Right renal cortex interstitium (tissue), 3 donors: Measurements from ENCODE around the gene ZNF260. TPM values are rescaled to one million over a fixed set of nuclear protein-coding genes. Genes with fewer than 3 reads are reported as not detected.
"Not testable (repeated sequence)": the region's sequence is repeated elsewhere in the genome, so short reads cannot be mapped to it uniquely, and the experiment has no call there.

Experiments used
- DNase-seq, 3 donors: peaks; one replicate each; pipeline ENCODE4 v3.0.0-alpha.2; 2013; ENCODE audit warnings: low read depth in 3 of 3, low spot score in 2 of 3
- polyA plus RNA-seq, 3 donors: library from polyadenylated mRNA; unstranded; fragments of 120-200 nt; gene quantifications; one replicate each; pipeline ENCODE4 v1.2.1, GENCODE V29; 2013; ENCODE audit not compliant: insufficient read length in 3 of 3

The ZNF260 gene
- polyA plus RNA-seq: 10 to 100 TPM; 31.3 to 32.6 (median 32.5) TPM

DNA sequence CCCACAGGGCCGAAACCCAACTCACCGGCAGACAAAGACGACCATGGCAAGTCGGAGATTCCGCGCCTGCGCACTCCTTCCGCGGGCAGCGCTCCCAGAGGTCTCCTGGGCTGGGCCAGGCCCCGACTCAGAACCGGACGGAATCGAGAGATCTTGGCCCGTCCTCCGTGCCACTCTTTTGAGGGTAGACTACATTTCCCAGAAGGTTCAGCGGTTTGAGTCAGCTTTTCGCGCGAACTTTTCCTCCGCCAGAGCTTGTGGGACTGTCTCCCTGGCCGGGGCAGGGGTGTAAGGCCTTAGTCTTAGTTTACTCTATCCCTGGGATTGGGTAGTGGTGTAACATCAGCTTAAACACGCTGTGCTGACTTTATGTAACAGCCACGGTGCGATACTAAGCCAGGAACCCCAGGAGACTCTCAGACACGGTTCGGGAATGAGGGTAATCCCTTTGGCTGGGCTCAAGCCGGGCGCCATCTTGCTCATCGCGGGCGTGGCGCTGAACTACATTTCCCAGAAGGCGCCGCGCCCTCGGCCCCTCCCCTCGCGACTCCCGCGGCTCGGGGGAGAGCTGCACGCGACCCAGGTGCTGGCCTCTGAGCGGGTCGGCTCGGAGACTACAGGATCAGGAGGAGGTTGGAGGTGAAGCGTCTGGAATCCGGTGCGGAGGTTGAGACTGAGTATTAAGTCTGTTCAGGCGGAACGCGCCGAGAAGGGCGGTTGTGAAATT is at the start of gene ZNF260:
Gene ZNF260, minus strand, starts transcription at position 78 of the 727 bp plus-strand sequence. CDS start 13,033 bp downstream, outside the sequence.
- DNase-seq: peak; percentile 93 to 97 (median 96)

DNA sequence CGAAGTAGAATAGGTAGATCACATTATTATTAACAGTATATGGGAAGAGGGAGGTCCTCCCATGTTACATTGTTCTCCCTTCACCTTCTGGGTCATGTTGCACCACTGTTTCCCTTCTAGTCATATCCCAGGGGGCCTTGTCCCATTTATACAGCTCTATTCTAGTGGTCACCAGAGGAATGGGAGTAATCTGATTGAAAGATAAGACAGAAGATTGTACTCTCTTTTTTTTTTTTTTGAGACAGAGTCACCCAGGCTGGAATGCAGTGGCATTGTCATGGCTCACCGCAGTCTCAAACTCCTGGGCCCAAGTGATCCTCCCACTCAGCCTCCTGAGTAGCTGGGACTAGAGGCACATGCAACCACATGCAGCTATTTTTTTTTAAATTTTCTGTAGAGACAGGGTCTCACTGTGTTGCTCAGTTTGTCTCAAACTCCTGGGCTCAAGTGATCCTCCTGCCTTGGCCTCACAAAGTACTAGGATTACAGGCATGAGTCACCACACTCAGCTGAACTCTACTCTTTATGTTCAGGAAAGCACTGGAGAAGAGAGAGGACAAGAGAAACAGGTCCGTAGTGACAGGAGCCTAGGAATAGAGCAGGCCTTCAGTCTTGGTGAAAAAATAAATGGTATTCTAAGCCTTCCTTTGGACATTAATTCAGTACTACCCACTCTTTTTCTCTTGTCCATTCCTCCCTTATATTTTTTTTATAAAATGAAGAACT is 49.4 kb upstream of the ZNF260 start:
- DNase-seq: no peak

DNA sequence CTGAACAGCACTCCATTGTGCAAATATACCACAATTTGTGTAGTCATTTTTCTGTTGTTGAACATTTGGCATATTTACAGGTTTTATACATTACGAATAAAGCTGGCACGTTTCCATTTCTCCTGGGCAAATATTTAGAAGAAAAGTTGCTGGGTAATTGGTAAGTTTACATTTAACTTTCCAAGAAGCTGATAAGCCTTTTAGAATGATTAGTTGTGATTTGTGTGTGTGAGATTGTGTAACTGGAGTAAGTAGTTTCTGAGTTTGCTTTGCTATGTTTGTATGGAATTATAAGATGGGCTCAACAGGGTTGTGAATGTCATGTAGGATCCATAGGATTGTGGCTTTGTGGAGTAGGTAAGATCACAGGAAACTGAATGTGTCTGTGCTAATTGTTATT is 46.7 kb upstream of the ZNF260 start:
- no peak for DNase-seq

DNA sequence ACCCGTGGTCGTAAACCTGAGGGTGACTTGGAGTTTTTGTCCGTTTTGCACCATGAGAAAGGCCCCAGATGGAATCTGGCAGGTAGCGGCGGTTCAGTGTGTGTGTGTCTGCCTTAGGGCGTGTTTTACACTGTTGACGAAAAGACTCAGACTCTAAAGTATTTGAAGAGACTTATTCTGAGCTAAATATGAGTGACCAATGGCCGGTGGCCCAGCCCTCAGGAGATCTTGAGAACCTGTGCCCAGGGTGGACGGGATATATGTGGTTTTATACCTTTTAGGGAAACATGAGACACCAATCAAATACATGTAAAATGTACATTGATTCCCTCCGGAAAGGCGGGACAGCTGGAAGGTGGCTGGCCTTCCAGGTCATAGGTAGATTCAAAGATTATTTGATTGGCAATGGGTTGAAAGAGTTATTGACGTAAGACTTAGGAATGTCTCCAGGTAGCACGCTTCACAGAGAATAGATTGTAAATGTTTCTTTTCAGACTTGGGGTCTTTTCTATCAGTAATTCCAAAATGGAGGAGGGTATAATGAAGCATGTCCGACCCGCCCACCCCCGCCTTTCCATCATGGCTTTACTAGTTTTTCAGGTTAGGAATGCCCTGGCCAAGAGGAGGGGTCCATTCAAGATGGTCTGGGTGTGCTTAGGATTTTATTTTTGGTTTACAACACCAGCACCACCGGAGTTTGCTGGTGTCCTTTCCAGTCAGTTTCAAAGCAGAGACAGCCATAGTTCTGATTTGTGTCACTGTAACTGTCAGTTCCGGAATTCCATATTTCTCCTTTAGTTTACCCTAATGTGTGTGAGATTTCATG is 46.0 kb upstream of the ZNF260 start:
- peak; percentile 21 to 38 (median 23) for DNase-seq

DNA sequence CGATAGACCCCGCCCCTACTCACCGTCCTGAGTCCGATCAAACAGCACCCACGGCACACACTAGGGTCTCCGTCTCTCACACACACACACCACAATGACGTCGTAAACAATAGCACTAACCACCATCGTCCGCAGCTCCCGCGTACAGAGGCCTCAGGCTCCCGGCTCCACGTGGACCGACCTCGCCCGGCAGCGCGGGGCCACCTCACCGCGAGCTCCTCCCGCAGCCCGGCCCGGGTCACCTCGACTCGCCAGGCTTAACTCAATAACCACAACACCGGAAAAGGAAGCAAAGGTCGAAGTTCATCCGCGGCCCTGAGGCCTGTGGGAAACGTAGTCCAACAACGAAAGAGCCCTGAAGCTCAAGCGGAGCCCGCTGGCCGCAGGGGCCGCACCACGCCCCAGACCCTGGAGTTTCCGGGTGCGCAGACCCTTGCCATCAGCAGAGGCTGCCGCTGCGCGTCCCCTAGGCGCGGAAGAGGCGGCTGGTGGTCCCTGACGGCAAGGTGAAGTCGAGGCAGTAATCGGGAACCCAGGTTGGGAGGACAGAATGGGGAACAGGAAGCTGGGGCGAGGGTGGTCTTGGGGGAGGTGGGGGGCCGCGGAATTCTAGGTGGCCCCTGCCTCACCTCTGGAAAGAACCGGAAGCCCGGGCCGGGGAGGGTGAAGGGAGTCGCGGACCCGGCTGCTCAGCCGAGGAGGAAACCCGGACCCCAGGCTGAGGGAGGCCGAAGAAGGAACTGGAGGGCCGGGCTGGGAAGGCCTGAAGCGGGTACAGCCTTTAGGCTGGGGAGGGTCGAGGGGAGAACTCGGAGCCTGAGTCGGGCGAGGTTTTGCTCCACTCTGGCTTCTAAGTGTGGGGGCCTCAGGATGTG is 45.2 kb upstream of the ZNF260 start, which contains the start of gene ZNF529:
Gene ZNF529, minus strand, starts transcription at position 273 of the 875 bp plus-strand sequence. CDS start 946 bp downstream, outside the sequence.
- peak; percentile 88 to 93 (median 92) for DNase-seq

DNA sequence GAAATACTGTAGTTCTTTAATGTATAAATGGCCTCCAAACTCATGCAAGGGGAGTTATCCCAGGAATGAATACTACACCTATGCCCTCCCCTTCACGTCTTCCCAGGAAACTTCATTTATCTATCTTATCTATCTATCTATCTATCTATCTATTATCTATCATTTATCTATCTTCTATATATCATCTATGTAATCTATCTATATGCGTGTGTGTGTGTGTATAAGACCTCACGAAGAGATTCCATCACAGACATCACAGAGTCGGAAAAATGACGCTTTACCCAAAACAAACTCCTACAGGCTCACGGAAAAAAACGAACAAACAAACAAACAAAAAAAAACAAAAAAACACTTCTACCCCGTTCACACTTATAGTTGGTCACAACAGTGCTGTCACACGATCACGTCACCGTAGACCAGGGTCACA is 44.5 kb upstream of the ZNF260 start:
- DNase-seq: peak in 2 of 3 donors; percentile 1 to 5

DNA sequence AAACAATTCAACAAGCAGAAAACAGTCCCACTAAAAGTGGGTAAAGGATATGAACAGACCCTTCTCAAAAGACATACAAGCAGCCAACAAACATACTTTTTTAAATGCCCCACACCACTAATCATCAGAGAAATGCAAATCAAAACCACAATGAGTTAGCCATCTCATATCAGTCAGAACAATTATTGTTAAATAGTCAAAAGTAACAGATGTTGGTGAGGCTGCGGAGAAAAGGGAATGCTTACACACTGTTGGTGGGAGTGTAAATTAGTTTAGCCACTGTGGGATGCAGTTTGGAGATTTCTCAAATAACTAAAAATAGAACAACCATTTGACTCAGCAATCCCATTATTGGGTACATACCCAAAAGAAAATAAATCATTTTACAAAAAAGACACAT is 36.3 kb upstream of the ZNF260 start:
- no peak for DNase-seq

DNA sequence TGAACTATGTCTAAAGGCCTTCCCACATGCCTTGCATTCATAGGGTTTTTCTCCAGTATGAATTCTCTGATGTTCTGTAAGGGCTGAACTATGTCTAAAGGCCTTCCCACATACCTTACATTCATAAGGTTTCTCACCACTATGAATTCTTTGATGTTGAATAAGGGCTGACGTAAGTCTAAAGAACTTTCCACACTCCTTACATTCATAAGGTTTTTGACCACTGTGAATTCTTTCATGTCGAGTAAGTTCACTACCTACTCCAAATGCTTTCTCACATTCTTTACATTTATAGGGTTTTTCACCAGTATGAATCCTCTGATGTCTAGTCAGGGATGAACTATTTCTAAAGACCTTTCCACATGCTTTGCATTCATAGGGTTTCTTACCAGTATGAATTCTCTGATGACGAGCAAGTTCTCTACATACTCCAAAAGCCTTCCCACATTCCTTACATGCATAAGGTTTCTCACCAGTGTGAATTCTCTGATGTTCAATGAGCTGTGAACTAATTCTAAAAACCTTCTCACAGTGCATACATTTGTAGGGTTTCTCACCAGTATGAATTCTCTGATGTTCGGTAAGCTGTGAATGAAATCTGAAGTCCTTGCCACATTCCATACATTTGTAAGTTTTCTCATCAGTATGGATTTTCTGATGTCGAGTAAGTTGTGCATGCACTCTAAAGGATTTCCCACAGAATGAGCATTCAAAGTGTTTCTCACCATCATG is 19.1 kb upstream of the ZNF260 start:
- DNase-seq: no peak

DNA sequence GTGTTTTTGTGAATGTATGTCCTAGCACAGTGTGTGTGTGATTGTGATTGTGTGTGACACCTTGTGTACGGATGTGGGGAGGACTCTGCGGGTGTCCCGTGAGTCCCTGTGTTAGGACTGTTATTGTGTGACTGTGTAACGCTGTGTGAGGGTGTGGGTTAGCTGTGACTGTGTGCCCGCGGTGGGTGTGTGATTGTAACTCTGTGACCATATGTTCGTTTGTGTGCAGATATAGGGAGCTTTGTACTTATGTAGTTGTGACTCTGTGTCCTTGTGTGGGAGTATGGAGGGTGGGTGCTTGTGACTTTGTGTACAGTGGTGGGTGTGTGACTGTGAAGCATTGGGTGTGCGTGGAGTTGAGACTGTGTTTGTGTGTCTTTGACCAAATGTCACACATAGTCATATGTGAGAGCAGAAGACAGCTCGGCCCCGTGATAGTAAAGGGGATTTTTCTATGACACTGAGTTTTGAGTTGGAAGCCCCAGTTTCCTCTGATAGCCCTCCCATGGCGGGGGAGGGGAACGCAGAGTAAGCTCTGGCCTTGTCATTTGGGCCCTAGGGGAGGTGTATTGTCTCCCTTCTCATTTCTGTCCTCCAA is 949 bp upstream of the ZNF260 start:
- no peak for DNase-seq

DNA sequence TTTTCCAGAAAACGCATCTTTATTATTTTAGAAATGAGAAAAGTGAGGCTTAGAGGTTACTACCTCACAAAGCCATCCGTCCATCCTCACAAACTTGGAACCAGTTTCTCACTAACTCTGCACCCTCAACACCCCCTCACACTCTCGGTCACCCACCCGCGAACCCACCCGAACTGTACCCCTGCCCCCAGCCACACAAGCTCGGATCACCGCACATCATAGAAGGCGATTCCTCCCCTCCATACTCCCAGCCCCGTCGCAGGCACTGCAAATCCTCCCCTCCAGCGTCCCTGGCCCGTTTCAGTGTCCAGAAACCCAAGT is 238 bp downstream of the ZNF260 start:
- no peak for DNase-seq

DNA sequence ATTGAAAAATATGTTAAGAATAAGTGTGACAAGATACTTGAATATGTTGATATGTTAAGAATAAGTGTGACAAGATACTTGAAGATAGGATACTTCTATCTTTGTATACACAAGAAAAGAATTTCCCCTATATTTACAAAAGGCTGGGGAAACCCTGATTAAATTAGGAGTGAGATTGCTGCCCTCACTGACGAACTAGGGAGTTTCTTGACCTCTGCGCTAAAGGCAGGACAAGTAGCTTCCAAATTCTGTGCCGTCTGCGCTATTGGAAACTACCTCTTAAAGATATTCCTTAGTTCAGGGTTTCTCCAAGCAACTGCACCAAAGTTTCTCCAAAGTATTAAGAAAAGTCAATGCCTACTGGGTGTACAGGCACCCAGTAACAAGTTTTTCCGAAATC is 730 bp downstream of the ZNF260 start:
- no peak for DNase-seq

DNA sequence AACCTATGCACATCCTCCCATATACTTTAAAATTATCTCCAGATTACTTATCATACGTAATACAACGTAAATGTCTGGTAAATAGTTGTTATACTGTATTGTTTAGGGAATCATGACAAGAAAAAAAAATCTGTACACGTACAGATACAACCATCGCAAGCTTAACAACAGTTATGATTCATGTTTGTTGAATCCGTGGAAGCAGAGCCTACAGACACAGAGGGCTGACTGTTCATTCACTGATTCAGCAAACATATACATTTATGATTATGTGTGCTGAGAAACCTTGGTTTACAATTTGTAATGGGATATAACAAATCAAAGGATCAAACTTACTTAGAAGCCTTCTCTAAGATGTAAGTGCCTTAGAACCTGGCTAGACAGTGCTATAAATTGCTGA is 1.5 kb downstream of the ZNF260 start:
- no peak for DNase-seq

DNA sequence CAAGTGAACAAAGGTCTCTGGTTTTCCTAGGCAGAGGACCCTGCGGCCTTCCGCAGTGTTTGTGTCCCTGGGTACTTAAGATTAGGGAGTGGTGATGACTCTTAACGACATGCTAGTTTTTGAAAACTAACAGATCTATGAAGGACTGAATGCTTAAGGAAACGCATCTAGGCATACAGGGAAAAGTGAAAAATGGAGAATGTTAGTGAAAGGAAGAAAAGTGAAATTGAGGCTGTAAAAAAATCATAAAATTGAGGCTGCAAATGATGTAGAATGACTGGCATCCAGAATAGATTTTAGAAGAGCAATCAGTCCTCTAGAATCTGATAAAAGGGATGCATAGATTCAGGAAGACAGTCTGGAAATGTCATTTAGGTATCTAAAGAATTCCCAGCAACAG is 3.5 kb downstream of the ZNF260 start:
- DNase-seq: no peak

DNA sequence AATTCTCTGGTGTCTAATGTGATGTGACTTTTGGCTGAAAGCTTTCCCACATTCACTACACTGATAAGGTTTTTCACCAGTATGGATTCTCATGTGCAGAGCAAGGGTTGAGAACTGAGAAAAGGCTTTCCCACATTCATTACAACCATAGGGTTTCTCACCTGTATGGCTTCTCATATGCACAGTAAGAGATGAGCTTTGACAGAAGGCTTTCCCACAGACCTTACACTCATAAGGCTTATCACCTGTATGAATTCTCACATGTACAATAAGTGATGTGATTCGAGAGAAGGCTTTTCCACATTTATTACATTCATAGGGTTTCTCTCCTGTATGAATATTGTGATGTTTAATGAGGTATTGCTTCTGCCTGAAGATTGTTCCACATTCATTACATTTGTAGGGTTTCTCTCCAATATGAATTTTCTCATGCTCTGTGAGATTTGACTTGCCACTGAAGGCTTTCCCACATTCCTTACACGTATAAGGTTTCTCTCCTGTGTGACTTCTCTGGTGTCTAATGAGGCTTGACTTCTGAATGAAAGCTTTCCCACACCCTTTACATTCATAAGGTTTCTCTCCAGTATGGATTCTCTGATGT is 14.0 kb downstream of the ZNF260 start:
- DNase-seq: no peak

DNA sequence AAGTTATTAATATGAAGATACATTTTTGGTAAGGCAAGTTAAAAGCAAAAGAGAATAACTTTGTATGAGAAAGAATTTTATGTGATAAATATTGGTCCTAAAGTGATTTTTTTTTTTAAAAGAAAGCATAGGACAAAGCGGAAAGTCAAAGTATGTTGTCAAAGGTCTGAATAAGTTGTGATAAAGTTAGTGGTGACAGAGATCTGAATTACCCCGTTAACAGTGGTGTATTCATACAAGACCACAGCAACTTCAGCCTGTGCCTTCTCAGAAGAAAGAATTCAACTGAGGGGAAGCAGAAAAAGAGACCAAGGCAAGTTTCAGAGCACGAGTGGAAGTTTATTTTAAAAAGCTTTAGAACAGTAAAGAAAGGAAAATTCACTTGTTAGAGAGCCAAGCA is 19.7 kb downstream of the ZNF260 start:
- no peak for DNase-seq

DNA sequence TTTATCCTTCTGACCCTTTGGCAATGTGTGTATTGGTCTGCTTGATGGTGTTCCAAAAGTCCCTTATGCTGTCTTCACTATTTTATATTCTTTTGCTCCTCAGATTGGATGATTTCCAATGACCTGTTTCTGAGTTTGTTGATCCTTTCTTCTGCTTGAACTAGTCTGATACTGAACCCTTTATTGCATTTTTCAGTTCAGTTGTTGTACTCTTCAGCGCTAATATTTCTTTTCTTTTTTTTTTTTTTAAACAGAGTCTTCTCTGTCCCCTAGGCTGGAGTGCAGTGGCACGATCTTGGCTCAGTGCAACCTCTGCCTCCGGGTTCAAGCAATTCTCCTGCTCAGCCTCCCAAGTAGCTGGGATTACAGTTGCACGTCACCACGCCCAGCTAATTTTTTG is 26.1 kb downstream of the ZNF260 start:
- DNase-seq: no peak

DNA sequence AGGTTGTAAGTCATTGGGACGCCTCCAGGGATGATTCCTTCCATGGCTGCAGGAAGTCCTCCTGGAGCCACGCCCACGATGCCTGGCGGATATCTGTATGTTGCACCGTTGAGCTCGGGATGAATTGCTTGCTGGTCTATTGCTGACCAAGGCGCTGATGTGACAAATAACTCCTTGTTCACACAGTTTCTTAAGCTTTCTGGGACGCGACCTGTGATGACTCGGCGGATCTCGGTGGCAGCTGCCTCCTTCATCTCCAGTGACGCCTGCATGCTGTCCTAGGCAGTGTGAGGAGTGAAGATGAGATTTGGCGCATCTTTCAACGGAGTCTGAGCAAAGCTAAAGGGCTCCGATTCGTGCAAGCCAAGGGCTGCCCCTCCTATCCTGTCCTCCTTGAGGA is 31.1 kb downstream of the ZNF260 start:
- no peak for DNase-seq

DNA sequence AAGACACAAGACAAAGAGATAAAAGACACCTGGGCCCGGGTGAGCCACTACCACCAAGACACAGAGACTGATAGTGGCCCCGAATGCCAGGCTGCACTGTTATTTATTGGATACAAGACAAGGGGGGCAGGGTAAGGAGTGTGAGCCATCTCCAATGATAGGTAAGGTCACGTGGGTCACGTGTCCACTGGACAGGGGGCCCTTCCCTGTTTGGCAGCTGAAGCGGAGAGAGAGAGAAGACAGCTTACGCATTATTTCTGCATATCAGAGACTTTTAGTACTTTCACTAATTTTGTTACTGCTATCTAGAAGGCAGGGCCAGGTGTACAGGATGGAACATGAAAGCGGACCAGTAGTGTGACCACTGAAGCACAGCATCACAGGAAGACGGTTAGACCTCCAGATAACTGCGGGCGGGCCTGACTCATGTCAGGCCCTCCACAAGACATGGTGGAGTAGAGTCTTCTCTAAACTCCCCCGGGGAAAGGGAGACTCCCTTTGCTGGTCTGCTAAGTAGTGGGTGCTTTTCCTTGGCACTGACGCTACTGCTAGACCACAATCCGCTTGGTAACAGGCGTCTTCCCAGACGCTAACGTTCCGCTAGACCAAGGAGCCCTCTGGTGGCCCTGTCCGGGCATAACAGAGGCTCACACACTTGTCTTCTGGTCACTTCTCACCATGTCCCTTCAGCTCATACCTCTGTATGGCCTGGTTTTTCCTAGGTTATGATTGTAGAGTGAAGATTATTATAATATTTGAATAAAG is 35.2 kb downstream of the ZNF260 start:
- not testable (repeated sequence) for DNase-seq
